ENCODE results near the gene TMEM178B.

DNA sequence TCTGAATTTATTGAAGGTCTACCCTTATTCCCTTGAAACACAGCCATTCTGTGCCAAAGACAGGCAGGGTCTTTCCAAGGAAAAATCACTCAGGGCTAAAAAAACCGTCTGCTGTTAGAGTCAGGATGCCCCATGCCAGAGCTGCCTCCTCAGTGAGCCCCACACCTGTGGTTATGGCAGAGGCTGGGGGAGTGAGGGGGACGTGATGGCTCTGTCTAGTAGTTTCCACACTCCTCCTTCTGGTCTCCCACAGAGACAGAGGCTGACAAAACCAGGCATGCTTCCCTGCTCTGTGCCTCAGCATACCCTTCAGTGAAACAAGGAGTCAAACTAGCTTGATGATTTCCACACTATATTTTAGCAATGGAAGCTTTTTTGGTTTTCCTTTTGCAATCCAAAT, 365.3 kb downstream of the TMEM178B start:
- TF ChIP-seq SUZ12 (IDR thresholded peaks at IDR 0.05; ENCODE audit: extremely low read depth, insufficient read depth, insufficient read length): no peak
- TF ChIP-seq YY1 (IDR thresholded peaks at IDR 0.05; ENCODE audit: insufficient read depth, insufficient read length): no peak

Measured in NT2/D1 (cell line).